Endothelial cell of hepatic sinusoid (primary cell): ENCODE data around the gene CTXN3.

ENCODE experiments used
- in situ Hi-C: cut with HindIII; loops from 2 replicates; pipeline ENCODE4 v1.10.0; 2017; ENCODE audit warnings: low sequenced_read_pairs

CTXN3 gene

DNA sequence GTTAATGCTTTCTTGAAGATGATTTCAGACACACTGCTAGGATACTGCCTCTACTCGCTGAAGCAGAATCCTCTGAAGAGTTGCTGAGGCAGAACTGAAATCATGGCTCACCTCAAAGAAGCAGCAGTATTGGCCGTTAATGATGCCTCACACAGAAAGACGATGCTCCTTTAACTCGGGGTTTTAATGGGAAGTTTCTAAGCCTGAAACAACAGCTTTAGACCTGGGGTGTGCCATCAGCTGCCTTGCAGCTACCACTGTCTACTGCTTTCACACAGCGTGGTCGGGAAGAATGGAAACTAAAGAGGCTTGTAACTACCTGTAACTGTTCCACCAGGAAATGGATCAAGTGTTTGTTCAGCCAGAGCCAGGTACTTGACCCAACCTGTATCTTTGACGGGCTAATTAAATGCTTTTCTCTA, at the start of gene CTXN3:
TSS of gene CTXN3 (plus strand) at position 65 of the 422 bp plus-strand sequence. CDS start 8,440 bp downstream, outside the sequence.
- in situ Hi-C loops: no loop called here

DNA sequence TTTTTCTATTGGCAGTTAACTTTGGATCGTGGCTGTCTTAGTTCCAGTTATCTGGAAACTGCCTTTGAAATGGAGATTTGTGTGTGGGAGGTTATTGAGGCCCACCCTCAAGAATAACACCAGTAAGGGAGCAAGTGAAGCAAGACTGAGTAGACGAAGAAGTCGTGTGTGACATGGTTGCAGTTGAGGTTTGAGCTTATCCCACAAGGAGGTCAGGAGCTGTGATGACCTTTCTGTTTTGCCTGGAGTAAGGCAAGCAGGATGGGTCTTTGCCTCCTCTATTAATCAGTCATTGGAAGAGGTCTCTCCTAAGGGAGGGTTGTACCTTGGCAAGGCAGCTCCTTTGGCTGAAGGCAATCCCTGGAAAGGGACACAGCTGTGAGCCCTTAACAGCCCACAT, 49.6 kb upstream of the CTXN3 start:
- in situ Hi-C loops: no loop called here

- in situ Hi-C loops: loop anchor here (5.0 kb wide), 1 partner anchor 33 kb away; no protein-coding TSS in a partner anchor
Observed at GRCh38 chr5:127599847-127600246, 49.0 kb upstream of the CTXN3 start.

DNA sequence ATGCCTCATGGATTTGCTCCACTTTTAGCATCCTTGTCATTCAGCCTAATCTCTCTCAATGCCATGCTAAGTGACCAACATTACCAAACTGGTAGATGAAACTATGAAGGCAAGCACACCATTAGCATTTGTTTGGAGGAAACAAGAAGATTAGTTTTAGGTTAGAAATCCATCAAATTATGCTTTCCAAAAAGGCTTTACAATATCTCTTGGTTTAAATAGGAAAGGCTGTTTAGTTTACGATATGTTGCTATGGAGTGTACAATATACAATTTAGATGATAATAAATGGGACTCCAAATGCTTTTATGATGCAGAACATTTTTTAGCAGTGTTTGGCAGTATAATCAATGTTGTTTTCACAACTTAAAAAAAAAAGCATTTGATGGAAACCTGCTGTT, 47.8 kb upstream of the CTXN3 start:
- in situ Hi-C loops: loop anchor here (5.0 kb wide), 1 partner anchor 34 kb away; no protein-coding TSS in a partner anchor

DNA sequence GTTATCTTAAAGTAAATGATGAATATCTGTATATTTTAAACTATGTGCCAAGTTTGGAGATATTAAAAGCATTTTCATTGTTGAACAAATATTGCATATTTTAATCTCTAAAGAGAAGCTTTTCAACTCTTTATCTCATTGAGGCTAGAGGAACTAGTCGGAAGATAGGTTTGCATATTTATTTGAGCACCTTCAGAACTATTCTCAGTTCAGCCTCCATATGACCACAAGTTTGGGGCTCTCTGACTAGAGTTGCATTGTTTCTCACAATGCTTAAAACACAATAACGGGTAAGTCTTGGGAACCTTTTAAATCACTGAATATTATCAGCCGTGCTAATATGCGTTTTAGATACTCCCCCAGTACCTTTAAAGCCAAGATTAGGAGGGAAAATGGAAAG, 47.3 kb upstream of the CTXN3 start:
- in situ Hi-C loops: loop anchor here (5.0 kb wide), 1 partner anchor 34 kb away; no protein-coding TSS in a partner anchor

- in situ Hi-C loops: loop anchor here (5.0 kb wide), 1 partner anchor 35 kb away; no protein-coding TSS in a partner anchor
Observed at GRCh38 chr5:127602481-127602880, 46.4 kb upstream of the CTXN3 start.

DNA sequence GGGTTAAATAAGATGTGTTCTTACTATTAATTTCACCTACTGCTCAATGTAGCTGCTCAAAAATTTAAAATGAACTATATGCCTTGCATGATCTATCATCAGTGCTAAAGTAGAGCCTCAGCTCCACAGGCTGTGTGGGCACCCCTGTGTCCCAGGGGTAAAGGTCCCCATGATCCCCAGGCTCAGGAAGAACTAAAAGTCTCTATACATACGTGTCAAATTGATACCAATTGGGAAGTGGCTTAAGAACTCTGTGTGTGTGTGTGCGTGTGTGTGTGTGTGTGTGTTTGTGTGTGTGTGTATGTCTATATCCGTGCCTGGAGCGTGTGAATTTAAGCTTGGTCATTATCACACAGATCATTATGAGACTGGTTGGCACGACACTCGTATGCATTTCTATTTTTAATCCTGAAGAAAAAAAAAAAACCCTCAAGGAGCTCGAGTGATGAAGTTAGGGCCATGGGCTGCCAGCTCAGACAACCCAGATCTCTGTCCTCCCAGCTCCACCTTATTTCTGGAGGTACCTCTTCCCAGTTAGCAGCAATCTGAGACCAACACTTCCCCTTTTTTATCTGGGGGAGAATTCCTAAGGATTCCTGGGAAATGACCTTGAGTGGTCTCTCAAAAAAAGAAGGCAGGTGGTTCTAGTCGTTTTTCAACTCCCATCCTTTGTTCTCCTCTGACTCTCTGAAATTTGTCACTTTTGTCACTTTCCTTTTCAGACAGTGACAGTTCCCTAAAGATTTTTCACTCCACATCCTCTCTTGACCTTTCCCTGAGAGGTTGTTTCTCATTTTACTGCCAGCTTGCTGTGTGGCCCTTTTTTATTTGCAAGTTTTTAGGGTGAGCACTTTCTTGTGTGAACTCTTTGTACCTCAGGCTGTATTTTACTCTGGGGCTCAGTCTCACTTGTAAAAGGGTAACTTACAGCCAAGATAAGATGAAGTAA, 45.7 kb upstream of the CTXN3 start:
- in situ Hi-C loops: loop anchor here (5.0 kb wide), 1 partner anchor 36 kb away; no protein-coding TSS in a partner anchor

DNA sequence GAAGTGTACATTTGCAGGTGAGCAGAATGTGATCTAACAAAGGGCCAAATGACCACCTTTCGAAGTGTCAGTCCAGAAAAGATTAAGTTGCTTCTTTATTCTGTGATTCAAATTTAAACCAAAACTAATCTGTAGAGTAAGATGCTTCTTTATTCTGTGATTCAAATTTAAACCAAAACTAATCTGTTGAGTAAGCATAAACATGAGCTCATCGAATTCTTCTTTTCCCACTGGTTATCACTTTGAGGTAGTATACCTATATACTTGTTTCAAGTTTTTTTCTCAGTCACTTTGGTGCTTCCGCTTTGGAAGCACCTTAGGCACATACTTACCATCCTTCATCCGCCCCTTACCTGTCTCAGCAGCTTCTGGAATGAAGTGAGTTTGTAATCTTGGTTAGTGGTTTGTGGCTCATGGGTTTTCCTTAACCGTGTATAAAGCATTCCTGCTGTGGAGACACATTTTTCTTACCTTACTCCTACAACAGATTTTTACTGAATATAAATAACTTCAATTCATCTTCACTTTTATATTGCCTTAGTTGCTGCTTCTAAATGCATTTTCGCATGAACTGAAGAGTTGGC, 40.7 kb upstream of the CTXN3 start:
- in situ Hi-C loops: no loop called here

DNA sequence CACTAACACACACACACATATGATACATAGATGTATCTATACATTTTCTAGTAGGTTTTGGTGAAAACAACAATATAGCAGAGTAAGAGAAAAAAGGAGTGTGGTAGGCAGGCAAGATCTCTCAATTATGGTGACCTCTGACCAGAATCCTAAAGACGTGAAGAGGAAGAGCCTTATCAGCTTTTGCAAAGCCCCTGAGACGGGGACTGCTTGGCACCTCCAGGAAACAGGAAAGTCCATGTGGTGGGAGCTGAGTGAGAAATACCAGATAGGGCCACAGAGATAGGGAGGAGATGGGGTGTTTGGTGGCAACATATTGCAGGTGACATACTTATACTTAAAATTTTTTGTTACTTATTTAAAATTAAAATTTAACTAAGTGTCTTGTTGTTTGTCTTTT, 39.9 kb upstream of the CTXN3 start:
- in situ Hi-C loops: no loop called here

GRCh38 chr5:127609957-127610356, 38.9 kb upstream of the CTXN3 start:
- in situ Hi-C loops: no loop called here

DNA sequence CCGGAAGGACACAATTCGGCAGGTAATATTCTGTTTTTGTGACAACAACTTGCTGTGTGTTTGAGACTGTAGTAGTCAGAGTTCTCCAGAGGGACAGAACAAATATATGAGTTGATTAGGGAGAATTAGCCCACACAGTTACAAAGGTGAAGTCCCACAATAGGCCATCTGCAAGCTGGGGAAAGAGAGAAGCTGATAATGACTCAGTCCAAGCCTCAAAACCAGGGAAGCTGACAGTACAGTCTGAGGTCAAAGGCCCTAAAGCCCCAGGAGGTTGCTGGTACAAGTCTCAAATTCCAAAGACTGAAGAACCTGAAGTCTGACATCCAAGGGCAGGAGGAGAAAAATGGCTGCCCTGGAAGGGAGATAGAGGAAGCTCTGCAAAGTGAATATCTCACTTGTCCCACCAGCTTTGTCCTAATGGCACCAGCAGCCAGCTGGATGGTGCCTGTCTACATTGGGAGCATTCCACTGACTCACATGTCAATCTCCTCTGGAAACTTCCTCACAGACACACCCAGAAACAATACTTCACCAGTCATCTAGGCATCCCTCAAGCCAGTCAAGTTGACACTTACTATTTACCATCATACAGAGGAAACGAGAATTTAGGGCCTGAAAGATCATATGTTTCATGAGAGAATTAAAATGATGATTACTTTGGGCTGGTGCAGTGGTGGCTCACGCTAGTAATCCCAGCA, 36.3 kb upstream of the CTXN3 start:
- in situ Hi-C loops: no loop called here

DNA sequence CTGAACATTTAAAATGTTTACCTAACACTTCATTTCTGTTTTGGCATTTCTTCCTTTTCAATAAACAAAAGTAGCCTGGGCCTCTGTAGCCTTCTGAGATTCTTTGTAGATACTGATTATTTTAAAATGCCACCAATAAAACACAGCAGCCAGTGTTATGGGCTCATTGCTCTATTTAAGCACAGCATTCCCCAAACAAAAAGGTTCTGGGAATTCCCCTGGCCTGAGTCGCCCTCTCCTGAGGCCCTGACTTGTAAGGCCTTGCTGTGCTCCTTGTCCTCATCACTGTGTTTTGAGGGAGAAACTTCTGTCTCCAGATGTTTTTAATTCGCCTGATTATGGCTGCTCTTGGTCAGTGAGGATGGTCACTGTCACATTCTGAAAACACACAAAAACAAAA, 33.0 kb upstream of the CTXN3 start:
- in situ Hi-C loops: no loop called here

- in situ Hi-C loops: no loop called here
Observed at GRCh38 chr5:127619908-127620479, 28.9 kb upstream of the CTXN3 start.

- in situ Hi-C loops: no loop called here
Observed at GRCh38 chr5:127621601-127622325, 27.1 kb upstream of the CTXN3 start.

DNA sequence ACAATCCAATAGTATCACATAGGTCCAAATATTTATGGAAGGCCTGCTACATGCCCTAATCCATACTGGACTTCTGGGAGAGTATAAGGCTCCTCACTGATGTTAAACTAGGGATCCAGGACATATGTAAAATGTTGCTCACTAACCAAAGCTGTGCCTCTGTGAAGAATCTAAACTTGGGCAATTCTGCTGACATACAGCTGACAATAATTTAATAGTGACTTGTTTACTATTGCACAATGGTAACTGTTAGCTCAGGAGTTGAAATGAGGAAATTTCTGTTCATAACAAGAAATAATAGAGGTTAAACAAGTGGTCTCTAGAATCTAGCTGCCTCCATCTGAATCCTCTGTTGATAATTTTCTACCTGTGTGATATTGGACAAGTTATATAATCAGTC, 14.9 kb upstream of the CTXN3 start:
- in situ Hi-C loops: no loop called here

DNA sequence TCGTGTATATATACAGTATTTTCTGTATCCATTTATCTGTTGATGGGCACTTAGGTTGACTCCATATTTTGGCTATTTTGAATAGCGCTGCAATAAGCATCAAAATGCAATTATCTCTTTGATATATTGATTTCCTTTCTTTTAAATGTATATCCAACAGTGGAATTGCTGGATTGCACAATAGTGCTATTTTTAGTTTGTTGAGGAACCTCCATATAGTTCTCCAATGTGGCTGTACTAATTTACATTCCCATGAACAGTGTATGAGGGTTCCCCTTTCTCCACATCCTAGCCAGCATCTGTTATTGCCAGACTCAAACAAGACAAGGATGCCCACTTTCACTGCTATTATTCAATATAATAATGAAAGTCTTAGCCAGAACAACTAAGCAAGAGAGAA, 9.1 kb upstream of the CTXN3 start:
- in situ Hi-C loops: no loop called here

GRCh38 chr5:127642949-127643348, 5.9 kb upstream of the CTXN3 start:
- in situ Hi-C loops: no loop called here

DNA sequence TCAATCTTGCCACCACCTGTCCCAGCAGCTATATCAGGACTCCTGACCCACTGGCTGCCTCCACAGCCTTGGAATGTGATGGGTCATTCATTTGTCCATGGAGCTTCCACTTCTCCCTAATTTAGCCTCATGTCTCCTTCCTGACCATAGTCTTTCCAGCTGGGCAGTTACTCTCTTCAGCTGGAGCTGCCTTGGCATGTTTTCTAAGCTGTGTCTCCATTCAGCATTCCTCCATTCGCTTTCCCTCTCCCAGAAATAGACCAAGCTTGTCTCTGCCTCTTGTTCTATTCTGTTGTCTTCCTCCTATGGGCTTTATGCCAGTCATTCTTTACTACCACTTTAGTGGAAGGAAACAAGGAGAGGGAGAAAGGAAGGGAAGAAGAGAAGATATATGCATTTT, 5.3 kb upstream of the CTXN3 start:
- in situ Hi-C loops: no loop called here

GRCh38 chr5:127645300-127645726, 3.6 kb upstream of the CTXN3 start:
- in situ Hi-C loops: no loop called here

- in situ Hi-C loops: no loop called here
Observed at GRCh38 chr5:127647361-127647958, 1.4 kb upstream of the CTXN3 start.
